Right lung (tissue), 5 donors: ENCODE results near the gene CPED1. TPM values are rescaled to one million over a fixed set of nuclear protein-coding genes. Genes with fewer than 3 reads are reported as not detected.
"Not testable (repeated sequence)": the region's sequence is repeated elsewhere in the genome, so short reads cannot be mapped to it uniquely, and the experiment has no call there.

Experiments used
- DNase-seq, 2 donors: peaks; one replicate each; pipeline ENCODE4 v3.0.0-alpha.2; 2013
- polyA plus RNA-seq, 5 donors: library from polyadenylated mRNA; unstranded; fragments of 120-200 nt; gene quantifications; one replicate each; pipeline versions ENCODE4 v1.2.1 to v1.2.3, GENCODE V29; 2013; ENCODE audit warnings: inconsistent platforms in 1 of 5, low replicate concordance in 1 of 5; ENCODE audit not compliant: insufficient read length in 5 of 5, insufficient read depth in 1 of 5

CPED1 gene
- polyA plus RNA-seq, 5 donors = 11.1 to 34.2 (median 25.8) TPM

- DNase-seq = no peak
These were observed 292.1 kb downstream of the CPED1 start for GRCh38 chr7:121280656-121281055.

- DNase-seq = no peak
These were observed 293.6 kb downstream of the CPED1 start for GRCh38 chr7:121282129-121282528.

- no peak for DNase-seq
These were observed 296.7 kb downstream of the CPED1 start for GRCh38 chr7:121285066-121285667.

- no peak for DNase-seq
These were observed 297.7 kb downstream of the CPED1 start for GRCh38 chr7:121286186-121286585.

GRCh38 chr7:121286742-121287734 lies 298.5 kb downstream of the CPED1 start:
- no peak for DNase-seq

GRCh38 chr7:121288894-121289293 lies 300.4 kb downstream of the CPED1 start:
- no peak for DNase-seq

- DNase-seq = not testable (repeated sequence)
These were observed 301.4 kb downstream of the CPED1 start for GRCh38 chr7:121289930-121290329.

GRCh38 chr7:121294448-121294992 lies 306.0 kb downstream of the CPED1 start:
- no peak for DNase-seq

- DNase-seq = no peak
These were observed 309.3 kb downstream of the CPED1 start for GRCh38 chr7:121297843-121298242.

GRCh38 chr7:121298831-121299239 lies 310.3 kb downstream of the CPED1 start:
- DNase-seq = no peak

GRCh38 chr7:121300685-121301420 lies 312.3 kb downstream of the CPED1 start:
- no peak for DNase-seq

GRCh38 chr7:121301446-121302213 lies 313.1 kb downstream of the CPED1 start:
- DNase-seq = no peak

GRCh38 chr7:121302214-121302745 lies 313.8 kb downstream of the CPED1 start:
- DNase-seq = no peak

GRCh38 chr7:121303422-121304101 lies 315.1 kb downstream of the CPED1 start:
- no peak for DNase-seq

GRCh38 chr7:121304102-121304658 lies 315.7 kb downstream of the CPED1 start:
- DNase-seq = no peak

- no peak for DNase-seq
These were observed 316.6 kb downstream of the CPED1 start for GRCh38 chr7:121305109-121305508.

GRCh38 chr7:121306565-121306964 lies 318.1 kb downstream of the CPED1 start:
- DNase-seq = no peak

GRCh38 chr7:121307021-121307574 lies 318.6 kb downstream of the CPED1 start:
- DNase-seq = no peak

- DNase-seq = no peak
These were observed 324.8 kb downstream of the CPED1 start for GRCh38 chr7:121313220-121313792.
